ENCODE results near the gene PAQR4.

The PAQR4 gene

GRCh38 chr16:3021449-3022207 lies 52.5 kb downstream of the PAQR4 start:
- DNase-seq (ENCODE audit: low read depth), result peak; percentile 76

GRCh38 chr16:3022208-3022683 lies 53.1 kb downstream of the PAQR4 start:
- DNase-seq (ENCODE audit: low read depth), result peak; percentile 89

- DNase-seq (ENCODE audit: low read depth), result no peak
These were observed 53.7 kb downstream of the PAQR4 start for GRCh38 chr16:3022684-3023414.
